NCI-H524 treated with DMSO at 0.1 percent for 48 hours (cell line): ENCODE measurements around the gene TCEAL6.
"Not testable (repeated sequence)": the region's sequence is repeated elsewhere in the genome, so short reads cannot be mapped to it uniquely, and the experiment has no call there.

Source experiments
- DNase-seq: peaks from one replicate; lab custom pipeline; 2025; lab: John Stamatoyannopoulos, UW

The TCEAL6 gene

DNA sequence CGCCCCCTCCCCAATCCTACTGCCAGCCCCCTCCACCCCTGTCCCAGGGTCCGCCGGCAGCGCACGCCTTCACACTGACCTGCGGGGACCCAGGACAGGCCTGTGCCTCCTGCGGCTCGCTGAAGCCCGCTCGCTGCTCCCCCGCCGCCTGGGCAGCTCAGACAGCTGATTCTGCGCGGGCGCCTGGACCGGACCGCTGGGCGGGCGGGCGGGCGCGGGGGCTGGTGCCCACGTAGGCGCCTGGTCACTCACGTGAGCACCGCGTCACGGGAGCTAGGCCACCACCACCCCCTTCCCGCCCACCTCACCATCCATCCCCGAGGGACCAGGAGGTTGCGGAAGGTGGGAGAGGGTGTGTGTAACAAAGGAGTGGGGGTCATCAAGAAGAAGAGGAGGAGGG, at the start of gene TCEAL6:
Gene TCEAL6, minus strand, starts transcription at position 208 of the 400 bp plus-strand sequence.
- not testable (repeated sequence) for DNase-seq

DNA sequence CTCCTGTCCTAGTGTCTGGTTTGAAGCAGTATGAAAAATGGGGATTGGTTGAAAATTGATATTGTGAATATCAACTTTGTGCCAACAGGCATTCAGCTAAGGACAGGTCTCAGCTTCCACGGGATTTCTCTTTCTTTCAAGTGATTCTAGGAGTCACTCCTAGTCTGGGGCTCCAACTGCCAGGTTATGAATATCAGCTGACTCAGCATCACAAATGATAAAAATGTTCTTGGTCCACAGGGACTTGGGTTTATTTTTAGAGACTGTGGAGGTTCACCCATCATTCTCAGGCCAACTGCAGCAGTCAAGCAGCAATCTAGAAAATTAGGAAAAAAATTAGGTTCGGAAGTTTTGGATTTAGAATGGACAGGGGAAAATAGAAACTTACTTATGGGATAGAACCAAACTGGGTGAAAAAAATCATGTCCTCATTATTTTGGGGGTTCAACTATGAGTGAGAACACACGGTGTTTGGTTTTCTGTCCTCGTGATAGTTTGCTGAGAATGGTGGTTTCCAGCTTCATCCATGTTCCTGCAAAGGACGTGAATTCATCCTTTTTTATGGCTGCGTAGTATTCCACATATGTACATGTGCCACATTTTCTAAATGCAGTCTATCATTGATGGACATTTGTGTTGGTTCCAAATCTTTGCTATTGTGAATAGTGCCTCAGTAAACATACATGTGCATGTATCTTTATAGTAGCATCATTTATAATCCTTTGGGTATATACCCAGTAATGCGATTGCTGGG, 43.9 kb upstream of the TCEAL6 start:
- no peak for DNase-seq

DNA sequence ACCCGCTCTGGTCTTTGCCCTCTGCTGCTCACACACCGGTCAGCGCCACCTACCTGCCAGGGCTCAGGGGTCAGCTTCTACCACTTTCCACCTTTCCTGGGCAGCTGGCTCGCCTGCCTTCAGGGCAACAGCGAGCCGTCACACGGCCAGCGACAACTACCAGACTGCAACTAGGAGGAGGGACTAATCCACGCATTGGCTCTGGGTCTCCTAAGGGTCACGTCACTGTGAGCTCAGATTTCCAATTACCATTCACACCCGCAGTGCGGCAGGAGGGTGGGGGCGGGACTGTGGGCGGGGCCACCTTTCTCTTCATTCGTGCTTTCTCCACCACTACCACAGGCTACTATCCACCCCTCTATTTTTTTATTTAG, 13.5 kb upstream of the TCEAL6 start, which contains the start of gene BEX5:
Gene BEX5, minus strand, starts transcription at position 172 of the 374 bp plus-strand sequence. CDS start 1,712 bp downstream, outside the sequence.
- peak; percentile 72 for DNase-seq

DNA sequence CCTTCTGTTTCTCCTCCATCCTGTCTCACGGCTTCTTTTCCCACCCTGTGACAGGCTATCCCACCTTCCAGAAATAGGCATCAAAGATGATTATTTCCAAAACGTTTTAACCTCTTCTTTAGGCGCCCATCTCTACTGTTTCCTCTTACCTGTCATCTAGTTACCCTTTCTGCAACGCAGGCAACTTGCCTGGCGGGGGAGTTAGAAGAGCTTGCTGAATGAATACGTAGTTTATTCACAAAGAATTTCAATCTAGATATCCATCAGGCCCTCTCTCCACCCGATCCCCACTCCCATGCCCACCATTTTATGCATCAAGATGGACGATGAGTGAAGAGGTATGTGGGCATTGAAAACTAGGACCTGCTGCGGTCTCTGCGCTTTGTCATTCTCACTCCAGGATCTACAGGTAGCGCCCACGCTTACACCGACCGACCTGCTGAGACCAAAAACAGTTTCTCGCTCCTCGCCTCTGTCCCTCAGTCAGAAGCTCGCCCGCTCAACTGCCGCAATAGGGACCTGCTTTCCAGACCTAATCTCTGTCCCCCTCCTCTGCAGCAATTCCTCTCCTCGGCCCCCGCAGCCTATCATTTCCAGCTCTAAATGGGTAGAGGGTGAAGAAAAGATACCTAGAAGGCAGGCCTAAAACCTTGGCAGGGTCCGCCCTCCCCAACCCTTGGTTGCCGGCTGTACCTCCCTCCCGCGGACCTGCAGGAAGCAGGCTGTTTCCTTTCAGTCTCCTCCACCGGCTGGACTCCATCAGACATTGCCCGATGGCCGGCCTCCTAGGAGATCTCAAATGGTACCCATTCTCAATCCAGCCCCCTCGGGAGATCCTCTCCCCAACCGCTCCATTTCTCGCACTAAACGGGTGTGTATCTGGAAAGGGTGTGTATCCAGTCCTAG, 12.9 kb upstream of the TCEAL6 start:
- peak; percentile 2 for DNase-seq

DNA sequence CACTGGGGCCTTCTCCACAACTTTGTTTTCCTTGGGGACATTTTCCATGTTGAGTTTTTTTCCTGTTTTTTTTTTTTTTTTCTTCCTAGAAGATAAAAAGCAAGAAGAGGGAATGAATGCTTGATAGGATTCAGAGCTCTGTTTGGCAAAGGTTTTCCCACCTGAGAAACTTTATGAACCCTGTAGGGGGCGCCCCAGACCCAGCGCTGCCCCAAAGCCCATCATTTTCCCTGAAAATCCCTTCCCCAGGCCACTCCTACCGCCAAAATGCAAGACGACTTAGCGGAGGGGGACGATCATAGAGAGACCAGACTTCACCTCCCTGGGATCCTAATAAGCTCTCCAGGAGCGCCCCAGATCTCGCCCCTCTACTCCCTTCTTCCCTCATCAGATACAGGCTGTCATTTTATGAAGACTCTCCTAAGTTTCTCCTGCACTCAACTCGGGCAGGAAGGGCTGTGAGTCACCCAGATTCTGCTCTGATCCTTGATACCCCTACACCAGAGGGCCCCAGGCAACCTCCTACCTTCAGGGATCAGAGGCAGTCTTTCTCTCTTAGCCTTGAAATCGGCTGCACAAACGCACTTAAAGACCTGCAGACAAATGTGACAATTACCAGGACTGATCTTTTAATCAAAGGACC, 12.1 kb upstream of the TCEAL6 start:
- DNase-seq: peak; percentile 6

DNA sequence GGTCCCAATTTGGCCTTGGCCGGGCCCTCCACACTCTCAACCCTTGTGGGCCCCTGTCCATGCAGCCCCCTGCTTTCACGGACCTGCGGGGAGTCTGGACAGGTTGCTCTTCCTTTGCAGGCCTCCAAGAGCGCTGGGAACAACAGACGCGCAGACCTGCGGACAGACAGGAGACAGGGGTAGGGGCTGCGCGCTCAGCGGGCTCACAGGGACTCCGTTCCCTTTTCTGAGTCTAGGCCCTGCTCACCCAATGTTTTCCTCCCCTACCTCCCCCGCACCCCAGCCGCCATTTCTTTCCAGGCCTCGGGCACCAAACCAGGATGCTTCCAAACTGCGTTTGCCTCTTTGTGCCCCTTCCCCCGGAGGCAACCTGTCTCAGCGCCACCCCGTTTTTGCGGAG, 650 bp downstream of the TCEAL6 start:
- not testable (repeated sequence) for DNase-seq

DNA sequence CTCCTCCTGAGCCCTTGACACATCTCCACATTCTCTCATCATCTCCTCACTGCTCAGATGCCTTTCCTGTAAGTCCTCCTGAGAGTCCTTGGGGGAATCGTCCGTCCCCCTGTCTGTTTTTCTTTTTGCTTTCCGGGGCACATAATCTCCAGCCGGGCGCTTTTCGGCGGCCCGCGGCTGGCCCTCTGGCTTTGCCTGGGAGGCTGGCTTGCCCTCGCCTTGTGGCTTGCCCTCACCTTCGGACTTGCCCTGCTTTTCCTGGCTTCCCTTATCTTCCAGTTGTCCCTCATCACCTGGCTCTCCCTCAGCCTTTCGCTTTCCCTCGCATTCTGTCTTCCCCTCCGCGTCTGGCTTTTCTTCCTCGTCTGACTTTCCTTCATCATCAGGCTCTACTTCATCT, 1.4 kb downstream of the TCEAL6 start:
- DNase-seq: not testable (repeated sequence)

DNA sequence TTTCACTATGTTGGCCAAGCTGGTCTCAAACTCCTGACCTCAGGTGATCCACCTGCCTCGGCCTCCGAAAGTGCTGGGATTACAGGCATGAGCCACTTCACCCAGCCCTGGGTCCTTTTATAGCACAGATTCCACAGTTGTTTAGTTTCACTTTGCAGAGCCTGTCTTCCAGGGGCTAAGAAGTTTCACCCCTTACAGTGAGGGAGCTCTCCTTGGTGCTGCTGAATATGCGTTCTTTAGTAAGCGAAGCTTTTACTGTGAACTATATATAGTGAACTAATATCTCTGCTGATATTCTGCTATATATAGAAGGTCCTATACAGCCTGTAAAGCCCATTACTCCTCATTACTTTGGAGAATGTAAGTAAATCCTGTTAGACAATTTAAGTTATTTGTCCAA, 4.2 kb downstream of the TCEAL6 start:
- DNase-seq: no peak

DNA sequence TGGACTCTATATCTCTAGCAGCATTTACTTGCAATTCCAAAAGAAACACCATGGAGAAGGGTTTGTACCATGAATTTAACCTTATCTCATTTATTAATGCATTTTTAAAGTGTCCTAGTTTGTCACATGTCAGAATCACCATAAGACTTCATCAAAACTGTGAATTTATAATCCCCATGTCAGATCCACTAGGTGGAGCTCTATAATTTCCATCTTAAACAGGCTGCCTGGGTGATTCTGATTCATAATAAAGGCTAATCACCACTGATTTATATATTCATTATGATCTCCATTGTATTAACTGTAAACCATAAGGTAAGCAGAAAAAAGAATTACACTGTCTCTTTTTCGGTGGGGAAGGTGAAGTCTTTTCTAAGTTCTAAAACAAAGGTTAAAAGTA, 12.8 kb downstream of the TCEAL6 start:
- no peak for DNase-seq

DNA sequence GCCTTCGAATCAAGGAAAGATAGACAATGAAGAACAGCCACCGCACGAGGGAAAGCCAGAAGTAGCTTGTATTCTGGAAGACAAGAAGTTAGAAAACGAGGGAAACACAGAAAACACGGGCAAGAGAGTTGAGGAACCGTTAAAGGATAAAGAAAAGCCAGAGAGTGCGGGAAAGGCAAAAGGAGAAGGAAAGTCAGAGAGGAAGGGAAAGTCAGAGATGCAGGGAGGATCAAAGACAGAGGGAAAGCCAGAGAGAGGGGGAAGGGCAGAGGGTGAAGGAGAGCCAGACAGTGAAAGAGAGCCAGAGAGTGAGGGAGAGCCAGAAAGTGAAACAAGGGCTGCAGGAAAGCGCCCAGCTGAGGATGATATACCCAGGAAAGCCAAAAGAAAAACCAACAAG, 15.4 kb downstream of the TCEAL6 start:
- DNase-seq: no peak

DNA sequence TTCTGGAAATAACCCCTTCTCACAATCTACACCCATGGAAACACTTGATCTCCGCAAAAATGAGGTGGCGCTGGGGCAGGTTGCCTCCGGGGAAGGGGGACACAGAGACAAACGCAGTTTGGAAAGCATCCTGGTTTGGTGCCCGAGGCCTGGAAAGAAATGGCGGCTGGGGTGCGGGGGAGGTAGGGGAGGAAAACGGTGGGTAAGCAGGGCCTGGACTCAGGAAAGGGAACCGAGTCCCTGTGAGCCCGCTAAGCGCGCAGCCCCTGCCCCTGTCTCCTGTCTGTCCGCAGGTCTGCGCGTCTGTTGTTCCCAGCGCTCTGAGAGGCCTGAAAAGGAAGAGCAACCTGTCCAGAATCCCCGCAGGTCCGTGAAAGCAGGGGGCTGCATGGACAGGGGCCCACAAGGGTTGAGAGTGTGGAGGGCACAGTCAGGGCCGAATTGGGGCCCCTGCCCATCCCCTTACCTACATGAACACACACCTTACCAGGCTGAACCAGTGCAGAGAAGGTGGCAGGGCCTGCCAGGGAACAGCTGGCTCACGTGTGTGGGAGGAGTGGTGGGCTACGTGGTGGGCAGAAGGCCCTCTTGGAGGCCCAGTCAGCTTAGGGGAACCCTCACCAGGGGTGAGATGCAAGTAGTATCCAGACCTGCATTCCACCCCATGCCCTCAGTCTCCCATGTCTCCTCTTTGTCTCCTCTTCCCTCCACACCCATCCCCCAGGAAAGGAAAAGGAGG, 16.0 kb downstream of the TCEAL6 start:
- not testable (repeated sequence) for DNase-seq

DNA sequence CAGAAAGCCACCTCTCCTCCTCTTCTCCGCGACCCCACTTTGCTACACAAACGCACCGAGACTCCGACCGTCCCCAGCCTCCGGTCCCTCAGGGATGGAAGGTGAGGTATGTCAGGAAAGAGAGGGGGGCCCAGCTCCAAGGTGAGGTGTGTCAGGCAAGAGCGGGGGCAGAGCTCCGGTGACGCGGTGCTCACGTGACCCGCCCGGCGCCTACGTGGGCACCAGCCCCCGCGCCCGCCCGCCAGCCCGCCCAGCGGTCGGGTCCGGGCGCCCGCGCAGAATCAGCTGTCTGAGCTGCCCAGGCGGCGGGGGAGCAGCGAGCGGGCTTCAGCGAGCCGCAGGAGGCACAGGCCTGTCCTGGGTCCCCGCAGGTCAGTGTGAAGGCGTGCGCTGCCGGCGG, 16.8 kb downstream of the TCEAL6 start, which contains the start of gene TCEAL2:
Gene TCEAL2, plus strand, starts transcription at position 244 of the 400 bp plus-strand sequence. CDS start 1,152 bp downstream, outside the sequence.
- DNase-seq: not testable (repeated sequence)

DNA sequence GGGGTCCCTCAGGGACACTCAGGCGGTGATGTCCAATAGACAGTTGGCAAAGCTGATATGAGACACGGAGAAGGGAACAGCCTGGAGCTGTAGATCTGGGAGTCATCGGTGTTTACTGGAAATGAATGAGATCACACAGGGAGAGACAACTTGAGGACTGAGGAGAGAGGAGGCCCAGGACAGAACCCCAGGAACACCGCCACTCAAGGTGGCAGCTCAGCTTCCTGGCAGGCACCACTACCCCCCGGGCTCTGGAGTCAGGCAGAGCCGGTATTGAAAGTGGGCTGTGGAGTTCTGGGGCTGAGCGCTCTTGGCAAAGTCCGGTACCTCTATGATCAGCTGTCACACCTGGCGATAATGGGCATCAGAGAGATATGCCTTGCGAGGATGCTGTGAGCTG, 17.3 kb downstream of the TCEAL6 start:
- DNase-seq: not testable (repeated sequence)

DNA sequence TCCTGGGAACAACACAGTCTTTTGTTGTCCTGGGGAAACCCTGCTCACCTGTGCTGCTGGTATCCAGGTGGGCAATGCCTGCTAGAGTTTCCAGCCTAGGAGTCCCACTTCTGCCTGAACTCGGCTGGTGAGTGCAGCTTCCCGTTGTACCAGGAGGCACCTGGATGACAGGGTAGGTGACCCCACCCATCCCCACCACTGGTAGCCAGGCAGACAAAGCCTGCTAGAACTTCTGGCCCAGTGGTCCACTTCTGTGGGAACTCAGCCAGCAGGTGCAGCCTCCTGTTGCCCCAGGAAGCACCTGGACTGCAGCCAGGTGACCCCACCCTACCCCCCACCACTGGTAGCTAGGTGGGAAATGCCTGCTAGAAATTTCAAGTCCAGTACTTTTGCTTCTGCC, 26.5 kb downstream of the TCEAL6 start:
- no peak for DNase-seq

DNA sequence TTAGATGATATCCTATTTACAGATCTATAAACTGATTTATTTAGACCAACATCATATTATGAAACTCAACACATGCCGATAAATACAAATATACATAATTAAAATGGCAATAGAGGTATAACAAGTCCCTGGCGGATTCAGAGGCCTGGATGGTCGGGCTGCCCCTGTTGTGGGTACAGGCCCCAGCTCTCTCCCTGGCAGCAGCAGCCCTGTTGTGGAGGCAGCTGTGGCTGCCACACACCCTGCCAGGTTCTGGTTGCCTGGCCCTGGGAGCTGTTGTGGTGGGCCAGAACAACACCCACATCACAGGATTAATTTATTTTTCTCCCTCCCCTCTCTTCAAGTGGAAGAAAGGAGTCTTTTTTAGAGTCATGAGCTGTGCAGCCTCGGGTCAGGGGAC, 28.9 kb downstream of the TCEAL6 start:
- no peak for DNase-seq
